GM20431 (cell line): Measurements from ENCODE around the gene NSFL1C.
"Not testable (repeated sequence)": the region's sequence is repeated elsewhere in the genome, so short reads cannot be mapped to it uniquely, and the experiment has no call there.

Experiments used
- in situ Hi-C: fragments of 300-500 bp; cut with MseI, MboI; formaldehyde crosslinking; loops from one replicate; pipeline ENCODE4 v1.15.0; 2020; ENCODE audit warnings: low sequenced_read_pairs; ENCODE audit not compliant: unreplicated experiment

The NSFL1C gene

DNA sequence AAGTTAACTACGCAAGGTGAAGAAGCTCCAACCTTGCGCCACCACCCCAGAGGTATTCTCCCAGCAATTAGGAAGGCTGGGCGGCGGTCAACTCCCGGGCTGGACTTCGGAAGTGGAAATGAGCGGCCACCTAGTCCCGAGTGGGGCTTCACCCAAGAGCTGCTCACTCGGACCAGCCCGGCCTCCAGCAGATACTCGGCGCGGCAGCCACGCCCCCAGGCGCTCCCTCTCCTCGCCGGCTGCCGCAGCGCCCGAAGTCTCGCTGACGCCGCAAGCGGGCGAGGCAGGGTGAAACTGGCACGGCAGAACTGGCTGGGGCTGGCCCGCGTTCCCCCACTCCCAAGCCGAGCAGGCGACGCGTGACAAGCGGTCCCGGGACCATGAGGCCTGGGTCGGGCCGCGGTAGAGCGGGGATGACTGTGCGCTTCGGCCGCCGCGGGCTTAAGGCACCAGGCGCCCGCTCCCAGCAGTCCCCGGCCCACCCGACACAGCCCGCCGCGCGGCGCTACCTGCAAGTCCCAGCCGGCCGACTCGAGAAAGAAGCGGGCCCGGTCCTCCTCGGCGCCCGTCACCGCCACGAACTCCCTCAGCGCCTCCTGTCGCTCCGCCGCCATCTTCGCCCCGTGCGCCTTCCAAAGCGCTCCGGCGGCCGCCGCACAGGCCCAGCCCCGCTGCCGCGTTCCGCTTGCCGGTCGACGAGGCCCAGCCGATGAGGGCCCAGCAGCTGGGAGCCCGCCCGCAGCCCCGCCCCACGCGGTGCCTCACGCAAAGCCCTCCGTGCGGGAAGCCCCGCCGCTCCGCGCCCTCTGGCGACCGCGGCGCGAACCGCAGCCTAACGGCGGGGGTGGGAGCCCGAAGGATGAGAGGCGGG lies at the start of gene NSFL1C:
NSFL1C (minus strand) TSS at position 639 of the 871 bp plus-strand sequence; CDS start at position 614, 25 bp downstream.
- in situ Hi-C loops: no loop called here

- in situ Hi-C loops: loop anchor here (25.0 kb wide), 1 partner anchor 248 kb away; no protein-coding TSS in a partner anchor
Observed at GRCh38 chr20:1513801-1514200, 47.2 kb upstream of the NSFL1C start.

GRCh38 chr20:1509237-1509636 lies 42.6 kb upstream of the NSFL1C start:
- in situ Hi-C loops: loop anchor here (25.0 kb wide), 1 partner anchor 253 kb away; no protein-coding TSS in a partner anchor

DNA sequence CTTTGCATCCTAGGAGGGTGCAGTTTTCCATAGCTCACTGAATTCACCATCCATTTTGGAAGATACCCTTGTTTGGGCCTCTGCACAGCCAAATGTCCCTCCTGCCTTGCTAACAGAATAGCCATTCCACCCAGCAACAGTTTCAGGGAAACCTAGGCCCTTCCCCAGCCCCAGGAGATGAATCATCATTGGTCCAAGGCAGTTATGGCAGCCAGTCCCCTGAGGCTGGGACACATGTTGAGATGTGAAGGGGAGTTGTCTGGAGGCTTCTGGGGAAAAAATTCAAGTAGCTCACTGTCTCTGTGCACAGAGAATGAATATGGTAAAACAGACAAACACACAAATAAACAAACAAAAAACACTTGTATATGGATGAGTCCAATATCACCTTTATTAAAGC lies 41.9 kb upstream of the NSFL1C start:
- in situ Hi-C loops: loop anchor here (25.0 kb wide), 1 partner anchor 254 kb away; no protein-coding TSS in a partner anchor

DNA sequence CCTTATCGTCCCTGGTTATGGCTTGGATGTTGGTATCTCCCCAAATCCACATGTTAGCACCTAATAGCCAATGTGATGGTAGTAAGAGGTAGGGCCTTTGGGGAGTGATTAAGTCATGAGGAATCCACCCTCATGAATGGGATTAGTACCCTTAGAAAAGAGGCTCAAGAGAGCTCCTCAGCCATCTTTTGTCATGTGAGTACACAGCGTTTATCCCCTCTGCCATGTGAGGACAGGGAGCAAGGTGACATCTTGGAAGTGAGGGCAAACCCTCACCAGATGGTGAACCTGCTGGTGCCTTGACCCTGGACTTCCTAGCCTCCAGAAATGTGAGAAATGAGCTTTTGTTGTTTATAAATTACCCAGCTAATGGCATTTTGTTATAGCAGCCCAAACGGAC lies 40.6 kb upstream of the NSFL1C start:
- in situ Hi-C loops: loop anchor here (25.0 kb wide), 1 partner anchor 255 kb away; no protein-coding TSS in a partner anchor

DNA sequence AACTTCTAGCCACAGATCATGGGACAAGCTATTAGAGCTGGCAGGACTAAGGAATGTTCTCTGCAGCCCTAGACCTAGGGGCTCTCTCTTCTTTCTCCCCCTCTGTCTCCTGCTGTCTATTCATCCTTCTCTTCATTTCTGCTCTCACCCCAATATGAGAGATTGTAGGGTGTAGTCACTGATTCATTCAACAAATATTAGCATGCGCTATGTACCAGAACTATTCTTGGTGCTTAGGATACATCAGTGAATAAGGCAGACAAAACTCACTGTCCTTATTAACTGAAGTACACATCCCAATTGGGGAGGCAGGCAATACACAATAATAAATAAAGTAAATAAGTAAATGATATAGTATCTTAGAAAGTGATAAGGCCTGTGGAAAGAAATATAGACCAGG lies 39.2 kb upstream of the NSFL1C start:
- in situ Hi-C loops: loop anchor here (25.0 kb wide), 1 partner anchor 256 kb away; no protein-coding TSS in a partner anchor

GRCh38 chr20:1505361-1505760 lies 38.7 kb upstream of the NSFL1C start:
- in situ Hi-C loops: loop anchor here (25.0 kb wide), 1 partner anchor 257 kb away; no protein-coding TSS in a partner anchor

DNA sequence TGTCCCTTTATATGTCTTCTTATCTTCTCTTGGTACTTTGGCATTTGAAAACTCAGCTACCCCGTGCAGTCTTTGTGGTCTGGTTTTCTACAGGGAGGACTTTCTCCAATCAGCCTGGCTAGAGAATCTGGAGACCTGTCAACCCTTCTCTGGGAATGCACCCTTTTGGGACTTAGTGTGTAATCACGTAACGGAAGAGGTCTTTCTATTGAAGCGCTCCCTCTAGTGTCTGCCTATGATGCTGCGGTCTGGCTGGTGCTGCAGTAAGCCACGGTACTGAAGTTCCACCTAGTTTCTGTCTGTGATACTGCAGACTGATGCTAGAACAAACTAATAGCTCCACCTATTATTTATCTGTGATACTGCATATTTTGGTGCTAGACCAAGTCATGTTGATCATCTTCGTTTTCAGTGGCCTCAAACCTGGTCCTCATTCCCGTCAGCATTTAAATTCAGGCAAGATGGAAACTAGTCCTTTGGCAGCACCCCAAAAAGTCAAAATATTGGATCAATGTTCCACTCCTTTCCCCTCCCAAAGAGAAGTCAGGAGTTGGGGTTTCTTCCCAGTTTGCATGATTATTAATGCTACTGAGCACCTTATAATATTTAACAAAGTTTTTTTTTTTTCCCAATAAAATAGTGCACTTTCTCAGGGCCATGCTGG lies 37.0 kb upstream of the NSFL1C start:
- in situ Hi-C loops: loop anchor here (25.0 kb wide), 1 partner anchor 259 kb away; no protein-coding TSS in a partner anchor

DNA sequence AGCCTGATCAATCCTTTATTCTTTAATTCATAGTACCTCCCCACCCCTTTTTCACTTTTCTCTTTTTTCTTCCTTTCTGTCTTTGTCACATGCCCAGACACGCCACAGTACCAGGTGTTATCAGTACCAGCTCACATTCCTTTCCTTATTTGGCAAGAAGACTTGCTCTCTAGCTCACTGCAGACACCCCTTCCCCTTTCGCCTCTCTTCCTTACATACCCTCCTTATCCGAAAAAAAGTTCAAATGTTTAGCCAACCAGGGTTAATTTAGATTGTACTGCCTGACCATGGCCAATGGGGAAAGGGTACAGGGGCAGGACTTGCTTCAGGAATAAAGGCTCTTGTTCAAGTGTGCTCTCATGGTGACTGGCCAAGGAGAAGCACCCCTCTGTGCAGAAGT lies 33.8 kb upstream of the NSFL1C start:
- in situ Hi-C loops: loop anchor here (25.0 kb wide), 1 partner anchor 262 kb away; no protein-coding TSS in a partner anchor

DNA sequence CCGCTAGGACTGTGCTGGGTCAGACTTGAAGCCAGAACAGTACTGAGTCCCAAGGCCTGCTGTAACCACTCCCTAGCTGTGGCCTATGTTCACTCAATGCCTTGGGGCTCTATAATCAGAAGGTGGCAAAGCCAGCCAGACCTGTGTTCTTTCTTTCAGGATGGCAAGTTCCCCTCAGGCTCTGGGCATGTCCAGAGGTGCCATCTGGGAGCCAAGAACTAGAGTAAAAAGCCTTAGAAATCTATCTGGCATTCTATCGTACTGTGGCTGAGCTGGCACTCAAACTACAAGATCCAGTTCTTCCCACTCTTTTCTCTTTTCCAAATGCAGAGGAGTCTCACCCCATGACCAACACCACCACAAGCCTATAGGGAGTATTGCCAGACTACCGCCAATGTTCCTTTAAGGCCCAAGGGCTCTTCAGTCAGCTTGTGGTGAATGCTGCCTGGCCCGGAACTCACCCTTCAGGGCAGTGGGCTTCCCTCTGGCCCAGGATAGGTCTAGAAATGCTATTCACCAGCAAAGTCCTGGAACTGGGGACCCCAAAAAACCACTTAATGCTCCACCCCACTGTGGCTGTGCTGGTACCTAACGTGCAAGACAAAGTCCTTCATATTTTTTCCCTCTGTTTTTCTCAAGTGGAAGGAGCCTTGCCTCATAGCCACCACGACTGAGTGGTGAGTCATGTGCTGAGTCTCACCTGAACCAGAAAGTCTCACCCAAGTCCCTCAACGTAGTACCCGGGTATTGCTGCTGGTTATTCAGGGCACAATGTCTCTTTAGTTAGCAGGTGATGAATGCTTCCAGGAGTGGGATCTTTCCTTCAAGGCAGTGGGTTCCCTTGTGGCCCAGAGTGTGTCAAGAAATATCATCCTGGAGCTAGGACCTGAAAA lies 33.1 kb upstream of the NSFL1C start:
- in situ Hi-C loops: loop anchor here (25.0 kb wide), 1 partner anchor 263 kb away; no protein-coding TSS in a partner anchor

DNA sequence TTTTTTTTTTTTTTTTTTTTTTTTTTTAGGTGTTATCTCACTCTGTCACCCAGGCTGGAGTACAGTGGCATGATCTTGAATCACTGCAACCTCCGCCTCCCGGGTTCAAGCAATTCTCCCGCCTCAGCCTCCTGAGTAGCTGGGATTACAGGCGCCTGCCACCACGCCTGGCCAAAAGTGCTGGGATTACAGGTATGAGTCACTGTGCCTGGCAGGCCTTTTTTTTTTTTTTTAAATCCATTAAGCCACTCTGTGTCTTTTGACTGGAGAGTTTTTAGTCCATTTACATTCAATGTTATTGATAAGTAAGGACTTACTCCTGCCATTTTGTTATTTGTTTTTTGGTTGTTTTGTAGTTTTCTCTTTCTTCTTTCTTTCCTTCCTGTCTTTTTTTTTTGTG lies 30.7 kb upstream of the NSFL1C start:
- in situ Hi-C loops: not testable (repeated sequence)

GRCh38 chr20:1496930-1497329 lies 30.3 kb upstream of the NSFL1C start:
- in situ Hi-C loops: no loop called here

GRCh38 chr20:1494436-1494835 lies 27.8 kb upstream of the NSFL1C start:
- in situ Hi-C loops: no loop called here

- in situ Hi-C loops: no loop called here
Observed at GRCh38 chr20:1493536-1493935, 26.9 kb upstream of the NSFL1C start.

GRCh38 chr20:1491860-1492642 lies 25.4 kb upstream of the NSFL1C start:
- in situ Hi-C loops: no loop called here

DNA sequence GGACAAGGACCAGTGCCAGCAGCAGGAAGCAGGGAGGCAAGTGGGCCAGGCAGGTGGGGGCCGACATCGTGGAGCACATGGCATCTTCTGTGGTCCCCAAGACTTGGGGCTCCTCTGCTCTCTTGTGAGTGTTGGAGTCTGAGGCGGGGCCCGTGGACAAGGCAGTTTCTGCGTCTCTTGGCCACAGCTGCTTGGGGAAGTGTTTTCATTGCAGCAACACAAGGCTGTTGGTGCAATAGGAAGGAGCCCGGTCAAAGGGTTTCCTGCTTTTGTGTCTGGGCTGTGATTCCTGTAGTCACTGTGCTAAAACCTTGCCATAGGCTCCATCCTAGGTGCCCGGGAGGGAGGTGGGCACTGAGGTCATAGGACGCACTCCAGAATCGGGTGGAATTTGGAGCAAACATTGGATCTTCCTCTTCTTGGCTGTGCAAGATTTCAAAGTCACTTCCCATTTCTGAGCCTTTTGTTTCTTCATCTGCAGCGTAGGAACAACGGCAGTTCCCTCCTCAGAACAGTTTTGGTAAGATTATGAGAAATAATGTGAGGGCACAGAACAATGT lies 24.7 kb upstream of the NSFL1C start, which contains the start of gene SIRPB2:
SIRPB2 (minus strand) TSS at position 140 of the 560 bp plus-strand sequence; CDS start at position 79, 61 bp downstream.
- in situ Hi-C loops: no loop called here

GRCh38 chr20:1490643-1491195 lies 24.1 kb upstream of the NSFL1C start:
- in situ Hi-C loops: no loop called here

- in situ Hi-C loops: no loop called here
Observed at GRCh38 chr20:1489764-1490436, 23.3 kb upstream of the NSFL1C start.
